Uterus (tissue), 2 donors: ENCODE data around the gene CREB1.

Experiments
- POLR2A ChIP-seq, 2 donors: fragments of 450-650 bp; IDR thresholded peaks; one replicate each; pipeline ENCODE4 v1.6.1; 2016; ENCODE audit warnings: antibody characterized with exemption in 2 of 2, mild to moderate bottlenecking in 1 of 2, moderate library complexity in 1 of 2
- TF ChIP-seq, protein P1 (sequence below), 4 experiments: fragments of 200-600 bp in 2 of 4; fragments of 450-650 bp in 2 of 4; sonication (generic) in 2 of 4; IDR thresholded peaks; one replicate each; pipeline ENCODE4 v1.5.1; 2016 to 2019; ENCODE audit warnings: antibody characterized with exemption in 4 of 4, mild to moderate bottlenecking in 2 of 4, moderate library complexity in 1 of 4

DNA sequence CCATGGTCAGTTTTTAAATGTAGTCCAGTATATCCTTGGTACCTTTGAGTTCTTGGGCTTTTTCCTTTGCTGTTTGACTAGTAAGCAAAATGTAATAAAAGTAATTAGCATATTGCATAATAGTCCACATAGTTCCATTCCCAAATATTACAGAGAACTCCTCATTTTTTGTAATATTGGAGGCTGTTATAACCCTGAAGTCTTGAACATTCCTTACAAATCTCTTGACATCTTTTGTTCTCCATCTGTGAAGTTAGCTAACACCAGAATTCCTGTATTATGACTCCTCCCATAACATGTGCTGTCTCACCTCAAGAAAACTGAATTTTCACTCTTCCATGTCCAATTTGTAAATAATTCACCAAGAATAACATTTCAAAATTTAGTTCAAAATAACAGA lies 17.1 kb downstream of the CREB1 start:
- TF ChIP-seq, protein P1, sequence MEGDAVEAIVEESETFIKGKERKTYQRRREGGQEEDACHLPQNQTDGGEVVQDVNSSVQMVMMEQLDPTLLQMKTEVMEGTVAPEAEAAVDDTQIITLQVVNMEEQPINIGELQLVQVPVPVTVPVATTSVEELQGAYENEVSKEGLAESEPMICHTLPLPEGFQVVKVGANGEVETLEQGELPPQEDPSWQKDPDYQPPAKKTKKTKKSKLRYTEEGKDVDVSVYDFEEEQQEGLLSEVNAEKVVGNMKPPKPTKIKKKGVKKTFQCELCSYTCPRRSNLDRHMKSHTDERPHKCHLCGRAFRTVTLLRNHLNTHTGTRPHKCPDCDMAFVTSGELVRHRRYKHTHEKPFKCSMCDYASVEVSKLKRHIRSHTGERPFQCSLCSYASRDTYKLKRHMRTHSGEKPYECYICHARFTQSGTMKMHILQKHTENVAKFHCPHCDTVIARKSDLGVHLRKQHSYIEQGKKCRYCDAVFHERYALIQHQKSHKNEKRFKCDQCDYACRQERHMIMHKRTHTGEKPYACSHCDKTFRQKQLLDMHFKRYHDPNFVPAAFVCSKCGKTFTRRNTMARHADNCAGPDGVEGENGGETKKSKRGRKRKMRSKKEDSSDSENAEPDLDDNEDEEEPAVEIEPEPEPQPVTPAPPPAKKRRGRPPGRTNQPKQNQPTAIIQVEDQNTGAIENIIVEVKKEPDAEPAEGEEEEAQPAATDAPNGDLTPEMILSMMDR (IDR thresholded peaks at IDR 0.05) = no peak
- no peak for TF ChIP-seq POLR2A (IDR thresholded peaks at IDR 0.05)
